Keratinocyte (primary cell): ENCODE results near the gene GALT. TPM values are rescaled to one million over a fixed set of nuclear protein-coding genes. Genes with fewer than 3 reads are reported as not detected.

Experiments used
- DNase-seq: peaks from one replicate; pipeline ENCODE4 v3.0.0-alpha.2; 2011; ENCODE audit warnings: low read depth, missing footprints, low spot score
- FAIRE-seq: peaks from 2 replicates; lab custom pipeline; 2011; peaks lifted over from hg19 to GRCh38; lab: Jason Lieb, UNC
- H2AFZ ChIP-seq: 2 replicates; pipeline ENCODE4 v1.6.0; 2012; ENCODE audit warnings: low read length, control low read depth, inconsistent platforms; ENCODE audit not compliant: control insufficient read depth
- H3K27ac ChIP-seq: 2 replicates; pipeline ENCODE4 v1.5.1; 2011; ENCODE audit warnings: low read length; ENCODE audit not compliant: control insufficient read depth, insufficient read depth
- H3K27me3 ChIP-seq: 3 replicates; pipeline ENCODE4 v1.6.0; 2011; ENCODE audit warnings: low read length; ENCODE audit not compliant: control insufficient read depth, insufficient read depth; ENCODE audit errors: extremely low read depth
- H3K36me3 ChIP-seq, 2 experiments: 2 replicates in 1 of 2; 3 replicates in 1 of 2; pipeline ENCODE4 v1.5.1; 2011; ENCODE audit warnings: low read length in 2 of 2, mild to moderate bottlenecking in 1 of 2; ENCODE audit not compliant: control insufficient read depth in 2 of 2, insufficient read depth in 2 of 2; ENCODE audit errors: extremely low read depth in 1 of 2
- H3K4me1 ChIP-seq: 3 replicates; pipeline ENCODE4 v1.5.1; 2011; ENCODE audit warnings: low read length; ENCODE audit not compliant: control insufficient read depth, insufficient read depth; ENCODE audit errors: extremely low read depth
- H3K4me2 ChIP-seq: 3 replicates; pipeline ENCODE4 v1.6.0; 2011; ENCODE audit warnings: low read depth, low read length; ENCODE audit not compliant: control insufficient read depth, insufficient read depth; ENCODE audit errors: extremely low read depth
- H3K4me3 ChIP-seq, 3 experiments: fragments of 200-600 bp in 1 of 3; sonication (generic) in 1 of 3; 2 replicates in 2 of 3; 3 replicates in 1 of 3; pipeline ENCODE4 v1.5.1; 2011 to 2016; ENCODE audit warnings: low read length in 3 of 3, mild to moderate bottlenecking in 3 of 3, control low read depth in 2 of 3, inconsistent platforms in 1 of 3, low read depth in 1 of 3, mixed read lengths in 1 of 3, mixed run types in 1 of 3, moderate library complexity in 1 of 3; ENCODE audit not compliant: control insufficient read depth in 2 of 3, insufficient read depth in 2 of 3; ENCODE audit errors: extremely low read depth in 1 of 3
- H3K79me2 ChIP-seq: 2 replicates; pipeline ENCODE4 v1.6.0; 2012; ENCODE audit warnings: low read length; ENCODE audit not compliant: control insufficient read depth, insufficient read depth
- H3K9ac ChIP-seq: 3 replicates; pipeline ENCODE4 v1.6.0; 2011; ENCODE audit warnings: low read length; ENCODE audit not compliant: control insufficient read depth, insufficient read depth; ENCODE audit errors: extremely low read depth
- H3K9me1 ChIP-seq: 3 replicates; pipeline ENCODE4 v1.6.0; 2011; ENCODE audit warnings: low read length; ENCODE audit not compliant: control insufficient read depth, insufficient read depth; ENCODE audit errors: extremely low read depth
- H3K9me3 ChIP-seq: 2 replicates; pipeline ENCODE4 v1.5.1; 2012; ENCODE audit warnings: low read depth, low read length; ENCODE audit not compliant: control insufficient read depth
- H4K20me1 ChIP-seq: 3 replicates; pipeline ENCODE4 v1.6.0; 2011; ENCODE audit warnings: low read length; ENCODE audit not compliant: control insufficient read depth, insufficient read depth; ENCODE audit errors: extremely low read depth
- CTCF ChIP-seq, 3 experiments: IDR thresholded peaks in 1 of 3; conservative IDR thresholded peaks in 1 of 3; optimal IDR thresholded peaks in 1 of 3; 2 replicates in 2 of 3; 3 replicates in 1 of 3; pipeline versions ENCODE3 to v1.5.1; 2011; ENCODE audit warnings: low read length in 3 of 3, mild to moderate bottlenecking in 3 of 3, moderate library complexity in 2 of 3, control low read depth in 1 of 3, inconsistent platforms in 1 of 3; ENCODE audit not compliant: insufficient read depth in 2 of 3; ENCODE audit errors: extremely low read depth in 1 of 3
- EZH2 ChIP-seq: IDR thresholded peaks from one replicate; pipeline ENCODE4 v1.6.1; 2012; ENCODE audit warnings: inconsistent platforms, mild to moderate bottlenecking, low read length, moderate library complexity
- dilution Hi-C: fragments of 300-500 bp; cut with MboI; formaldehyde crosslinking; loops from one replicate; pipeline ENCODE4 v1.7.0; 2020; ENCODE audit warnings: low sequenced_read_pairs; ENCODE audit not compliant: extremely low pct_ligation_motif_present
- polyA plus RNA-seq, 5 experiments: library from polyadenylated mRNA; depleted of rRNA in 3 of 5; stranded (reverse) in 3 of 5; stranded (forward) in 1 of 5; unstranded in 1 of 5; fragments of >200 nt; gene quantifications; 1 replicate in 1 of 5; 2 replicates in 3 of 5; 3 replicates in 1 of 5; pipeline versions ENCODE4 v1.2.1 to v1.2.3, GENCODE V29; 2011 to 2012; ENCODE audit warnings: missing spikeins in 2 of 5, low read depth in 1 of 5, low replicate concordance in 1 of 5

Gene GALT
- polyA plus RNA-seq, 1 donor (not counting 4 experiments of a cell fraction or from before 2014, with no cell fraction given): 30.8 TPM

GRCh38 chr9:34684816-34685215 lies 38.3 kb downstream of the GALT start:
- Histone ChIP-seq H3K79me2 (no peaks in the 10 kb centered on the region), H3K36me3 (peaks cover 0 to 3% of the 10 kb centered on the region in 2 experiments), H3K9me1 (no peaks in the 10 kb centered on the region), H3K9me3 (no peaks in the 10 kb centered on the region), H3K27ac (no peak overlapping the region), H3K27me3 (no peaks in the 10 kb centered on the region), H3K4me2 (no peak overlapping the region), H3K4me3 (no peak overlapping the region), H3K9ac (no peak overlapping the region), H4K20me1 (no peaks in the 10 kb centered on the region), H3K4me1 (no peaks in the 10 kb centered on the region), H2AFZ (no peak overlapping the region)
- FAIRE-seq: no peak
- no peak for DNase-seq
- no peak for TF ChIP-seq EZH2
- TF ChIP-seq CTCF (optimal IDR thresholded peaks at IDR 0.05 in 1 of 3, IDR thresholded peaks at IDR 0.05 in 1 of 3, conservative IDR thresholded peaks at IDR 0.05 in 1 of 3; ENCODE audit: extremely low read depth in 1 of 3, insufficient read depth in 2 of 3, low read length in 3 of 3): no peak
- dilution Hi-C loops: no loop called here

GRCh38 chr9:34685591-34685990 lies 39.1 kb downstream of the GALT start:
- no peak for TF ChIP-seq CTCF (optimal IDR thresholded peaks at IDR 0.05 in 1 of 3, IDR thresholded peaks at IDR 0.05 in 1 of 3, conservative IDR thresholded peaks at IDR 0.05 in 1 of 3; ENCODE audit: extremely low read depth in 1 of 3, insufficient read depth in 2 of 3, low read length in 3 of 3)
- no peak for TF ChIP-seq EZH2
- H3K4me1 ChIP-seq: no peaks in the 10 kb centered on the region
- peaks cover 0 to 3% of the 10 kb centered on the region in 2 experiments for H3K36me3 ChIP-seq
- dilution Hi-C loops: no loop called here
- H3K9me3 ChIP-seq: no peaks in the 10 kb centered on the region
- H4K20me1 ChIP-seq: no peaks in the 10 kb centered on the region
- H3K4me2 ChIP-seq: no peak overlapping the region
- no peak overlapping the region for H3K4me3 ChIP-seq
- H3K27me3 ChIP-seq: no peaks in the 10 kb centered on the region
- no peak for FAIRE-seq
- no peaks in the 10 kb centered on the region for H3K9me1 ChIP-seq
- no peaks in the 10 kb centered on the region for H3K79me2 ChIP-seq
- H3K9ac ChIP-seq: no peak overlapping the region
- H2AFZ ChIP-seq: no peak overlapping the region
- no peak overlapping the region for H3K27ac ChIP-seq
- no peak for DNase-seq
